ENCODE results near the gene BRCC3.
"Not testable (repeated sequence)": the region's sequence is repeated elsewhere in the genome, so short reads cannot be mapped to it uniquely, and the experiment has no call there.

Gene BRCC3

GRCh38 chrX:155148166-155148565 is 76.9 kb downstream of the BRCC3 start:
- not testable (repeated sequence) for DNase-seq

GRCh38 chrX:155148724-155149537 is 77.6 kb downstream of the BRCC3 start:
- no peak for DNase-seq

GRCh38 chrX:155169881-155170280 is 98.6 kb downstream of the BRCC3 start:
- DNase-seq = no peak
